ENCODE results near the gene CCER1.

DNA sequence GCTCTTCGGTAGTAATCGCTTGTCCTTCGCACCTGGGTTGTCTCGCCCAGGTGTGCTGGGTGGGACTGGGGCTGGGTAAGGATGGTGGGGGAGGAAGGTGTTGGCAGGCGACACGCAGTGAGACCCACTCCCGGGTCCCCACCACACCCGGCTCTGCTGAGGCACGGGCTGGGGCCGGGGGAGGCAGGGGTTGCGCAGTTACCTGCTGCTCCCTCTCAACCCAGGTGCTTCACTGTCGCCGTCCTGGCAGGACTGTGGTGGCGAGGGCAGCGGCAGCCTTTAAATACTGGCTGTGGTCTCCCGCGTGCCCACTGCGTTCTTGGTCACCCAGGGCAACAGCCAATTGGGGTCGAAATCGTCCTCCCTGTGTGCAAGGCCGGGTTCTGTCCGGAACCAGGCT lies at the start of gene CCER1:
- no peak for TF ChIP-seq TAF1 (IDR thresholded peaks at IDR 0.05; ENCODE audit: low read depth)
- TF ChIP-seq, protein P1, sequence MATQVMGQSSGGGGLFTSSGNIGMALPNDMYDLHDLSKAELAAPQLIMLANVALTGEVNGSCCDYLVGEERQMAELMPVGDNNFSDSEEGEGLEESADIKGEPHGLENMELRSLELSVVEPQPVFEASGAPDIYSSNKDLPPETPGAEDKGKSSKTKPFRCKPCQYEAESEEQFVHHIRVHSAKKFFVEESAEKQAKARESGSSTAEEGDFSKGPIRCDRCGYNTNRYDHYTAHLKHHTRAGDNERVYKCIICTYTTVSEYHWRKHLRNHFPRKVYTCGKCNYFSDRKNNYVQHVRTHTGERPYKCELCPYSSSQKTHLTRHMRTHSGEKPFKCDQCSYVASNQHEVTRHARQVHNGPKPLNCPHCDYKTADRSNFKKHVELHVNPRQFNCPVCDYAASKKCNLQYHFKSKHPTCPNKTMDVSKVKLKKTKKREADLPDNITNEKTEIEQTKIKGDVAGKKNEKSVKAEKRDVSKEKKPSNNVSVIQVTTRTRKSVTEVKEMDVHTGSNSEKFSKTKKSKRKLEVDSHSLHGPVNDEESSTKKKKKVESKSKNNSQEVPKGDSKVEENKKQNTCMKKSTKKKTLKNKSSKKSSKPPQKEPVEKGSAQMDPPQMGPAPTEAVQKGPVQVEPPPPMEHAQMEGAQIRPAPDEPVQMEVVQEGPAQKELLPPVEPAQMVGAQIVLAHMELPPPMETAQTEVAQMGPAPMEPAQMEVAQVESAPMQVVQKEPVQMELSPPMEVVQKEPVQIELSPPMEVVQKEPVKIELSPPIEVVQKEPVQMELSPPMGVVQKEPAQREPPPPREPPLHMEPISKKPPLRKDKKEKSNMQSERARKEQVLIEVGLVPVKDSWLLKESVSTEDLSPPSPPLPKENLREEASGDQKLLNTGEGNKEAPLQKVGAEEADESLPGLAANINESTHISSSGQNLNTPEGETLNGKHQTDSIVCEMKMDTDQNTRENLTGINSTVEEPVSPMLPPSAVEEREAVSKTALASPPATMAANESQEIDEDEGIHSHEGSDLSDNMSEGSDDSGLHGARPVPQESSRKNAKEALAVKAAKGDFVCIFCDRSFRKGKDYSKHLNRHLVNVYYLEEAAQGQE (IDR thresholded peaks at IDR 0.05; ENCODE audit: low read depth) = no peak
- TF ChIP-seq CREB1 (IDR thresholded peaks at IDR 0.05; ENCODE audit: low read depth) = no peak
- TF ChIP-seq MAX (IDR thresholded peaks at IDR 0.05) = no peak
- no peak for TF ChIP-seq CEBPB (IDR thresholded peaks at IDR 0.05)
- TF ChIP-seq YY1 (IDR thresholded peaks at IDR 0.05; ENCODE audit: low read depth) = no peak
- no peak for TF ChIP-seq TEAD4 (IDR thresholded peaks at IDR 0.05)
- TF ChIP-seq EGR1 (IDR thresholded peaks at IDR 0.05) = no peak
- no peak for TF ChIP-seq TCF12 (IDR thresholded peaks at IDR 0.05; ENCODE audit: low read depth)
